H9 (cell line): ENCODE data around the gene CFAP69. TPM values are rescaled to one million over a fixed set of nuclear protein-coding genes. Genes with fewer than 3 reads are reported as not detected.

Source experiments
- DNase-seq: peaks from one replicate; pipeline ENCODE4 v3.0.0-alpha.2; 2017
- H2AFZ ChIP-seq: one replicate; pipeline ENCODE4 v1.6.1; 2013; ENCODE audit warnings: mild to moderate bottlenecking, low read length, control low read depth, moderate library complexity
- H2AK5ac ChIP-seq: 2 replicates; pipeline ENCODE4 v1.6.1; 2013; ENCODE audit warnings: low read length, control low read depth, mixed read lengths; ENCODE audit not compliant: insufficient read length
- H2BK120ac ChIP-seq: one replicate; pipeline ENCODE4 v1.6.1; 2013; ENCODE audit warnings: low read depth, mild to moderate bottlenecking, low read length, control low read depth, inconsistent platforms; ENCODE audit not compliant: poor library complexity, severe bottlenecking
- H2BK12ac ChIP-seq: 2 replicates; pipeline ENCODE4 v1.6.1; 2013; ENCODE audit warnings: low read length, control low read depth, mixed read lengths, low read depth; ENCODE audit not compliant: insufficient read length
- H2BK15ac ChIP-seq: 2 replicates; pipeline ENCODE4 v1.6.1; 2013; ENCODE audit warnings: low read depth, low read length, control low read depth
- H2BK20ac ChIP-seq: one replicate; pipeline ENCODE4 v1.6.1; 2013; ENCODE audit warnings: low read depth, mild to moderate bottlenecking, low read length, control low read depth, inconsistent platforms; ENCODE audit not compliant: poor library complexity, severe bottlenecking
- H2BK5ac ChIP-seq: 2 replicates; pipeline ENCODE4 v1.6.1; 2013; ENCODE audit warnings: low read length, control low read depth, mixed read lengths; ENCODE audit not compliant: insufficient read length
- H3K14ac ChIP-seq: 2 replicates; pipeline ENCODE4 v1.6.1; 2013; ENCODE audit warnings: low read length, control low read depth; ENCODE audit not compliant: insufficient read depth
- H3K18ac ChIP-seq: 2 replicates; pipeline ENCODE4 v1.6.1; 2013; ENCODE audit warnings: low read depth, mild to moderate bottlenecking, mixed read lengths, low read length, control low read depth; ENCODE audit not compliant: insufficient read length
- H3K23ac ChIP-seq: 2 replicates; pipeline ENCODE4 v1.6.1; 2013; ENCODE audit warnings: low read length, control low read depth, mixed read lengths, low read depth; ENCODE audit not compliant: insufficient read length
- H3K23me2 ChIP-seq: 2 replicates; pipeline ENCODE4 v1.6.1; 2013; ENCODE audit warnings: low read depth, mild to moderate bottlenecking, mixed read lengths, low read length, control low read depth; ENCODE audit not compliant: insufficient read length, poor library complexity, severe bottlenecking
- H3K27ac ChIP-seq: 2 replicates; pipeline ENCODE4 v1.5.1; 2013; ENCODE audit warnings: low read length, control low read depth, mixed read lengths, low read depth; ENCODE audit not compliant: insufficient read length
- H3K27me3 ChIP-seq: 2 replicates; pipeline ENCODE4 v1.6.1; 2013; ENCODE audit warnings: low read length, control low read depth, inconsistent platforms; ENCODE audit not compliant: insufficient read depth
- H3K4ac ChIP-seq: 2 replicates; pipeline ENCODE4 v1.6.1; 2013; ENCODE audit warnings: low read depth, mild to moderate bottlenecking, control low read depth, inconsistent platforms, low read length, moderate library complexity
- H3K4me1 ChIP-seq: 2 replicates; pipeline ENCODE4 v1.6.1; 2013; ENCODE audit warnings: low read length, control low read depth, inconsistent platforms; ENCODE audit not compliant: insufficient read depth
- H3K4me2 ChIP-seq: 2 replicates; pipeline ENCODE4 v1.6.1; 2013; ENCODE audit warnings: low read length, control low read depth, mixed read lengths; ENCODE audit not compliant: insufficient read length, insufficient read depth
- H3K56ac ChIP-seq: 2 replicates; pipeline ENCODE4 v1.6.1; 2013; ENCODE audit warnings: low read depth, mild to moderate bottlenecking, mixed read lengths, low read length, control low read depth; ENCODE audit not compliant: insufficient read length
- H3K79me1 ChIP-seq: 2 replicates; pipeline ENCODE4 v1.6.1; 2013; ENCODE audit warnings: low read depth, mild to moderate bottlenecking, moderate library complexity, low read length, control low read depth, inconsistent platforms; ENCODE audit not compliant: insufficient read depth, poor library complexity, severe bottlenecking
- H3K79me2 ChIP-seq: 2 replicates; pipeline ENCODE4 v1.6.1; 2013; ENCODE audit warnings: low read length, control low read depth, inconsistent platforms; ENCODE audit not compliant: insufficient read depth
- H3K9ac ChIP-seq: 2 replicates; pipeline ENCODE4 v1.6.1; 2013; ENCODE audit warnings: low read length, control low read depth, mixed read lengths; ENCODE audit not compliant: insufficient read length; ENCODE audit errors: extremely low read depth
- H3K9me3 ChIP-seq: one replicate; pipeline ENCODE4 v1.6.1; 2013; ENCODE audit warnings: low read depth, low read length, inconsistent platforms; ENCODE audit not compliant: control insufficient read depth
- H3T11ph ChIP-seq: one replicate; pipeline ENCODE4 v1.6.1; 2013; ENCODE audit warnings: mild to moderate bottlenecking, low read length, control low read depth, inconsistent platforms
- H4K20me1 ChIP-seq: one replicate; pipeline ENCODE4 v1.6.1; 2013; ENCODE audit not compliant: control insufficient read depth, insufficient read length, insufficient read depth
- H4K5ac ChIP-seq: 2 replicates; pipeline ENCODE4 v1.6.1; 2013; ENCODE audit warnings: low read depth, mild to moderate bottlenecking, mixed read lengths, low read length, control low read depth; ENCODE audit not compliant: insufficient read length
- H4K8ac ChIP-seq: replicated peaks from 2 replicates; pipeline ENCODE4 v1.6.1; 2013; ENCODE audit warnings: low read length, control low read depth, mixed read lengths, low read depth; ENCODE audit not compliant: insufficient read length
- H4K91ac ChIP-seq: 2 replicates; pipeline ENCODE4 v1.6.1; 2013; ENCODE audit warnings: low read depth, mild to moderate bottlenecking, moderate library complexity, mixed read lengths, low read length, control low read depth; ENCODE audit not compliant: insufficient read length
- H3K27ac Mint-ChIP-seq, 3 experiments: 2 replicates in 2 of 3; 3 replicates in 1 of 3; pipeline ENCODE4 v1.8.0; 2020 to 2021; ENCODE audit warnings: mixed read lengths in 3 of 3, mild to moderate bottlenecking in 1 of 3, moderate library complexity in 1 of 3
- H3K27me3 Mint-ChIP-seq: 2 replicates; pipeline ENCODE4 v1.8.0; 2021; ENCODE audit warnings: low read depth, mild to moderate bottlenecking, moderate library complexity, mixed read lengths
- H3K36me3 Mint-ChIP-seq, 3 experiments: 2 replicates in 2 of 3; 3 replicates in 1 of 3; pipeline ENCODE4 v1.8.0; 2020 to 2021; ENCODE audit warnings: low read depth in 3 of 3, mixed read lengths in 3 of 3; ENCODE audit not compliant: insufficient read depth in 1 of 3
- H3K4me1 Mint-ChIP-seq, 2 experiments: 2 replicates each; pipeline ENCODE4 v1.8.0; 2020; ENCODE audit warnings: mixed read lengths in 2 of 2
- H3K4me3 Mint-ChIP-seq, 2 experiments: 2 replicates in 1 of 2; 3 replicates in 1 of 2; pipeline ENCODE4 v1.8.0; 2020 to 2021; ENCODE audit warnings: mild to moderate bottlenecking in 2 of 2, mixed read lengths in 2 of 2, moderate library complexity in 1 of 2
- H3K9me3 Mint-ChIP-seq, 2 experiments: 2 replicates in 1 of 2; 3 replicates in 1 of 2; pipeline ENCODE4 v1.8.0; 2020; ENCODE audit warnings: mild to moderate bottlenecking in 2 of 2, mixed read lengths in 2 of 2, moderate library complexity in 1 of 2
- CTCF ChIP-seq: fragments of 200-600 bp; sonication (generic); conservative IDR thresholded peaks from 3 replicates; pipeline ENCODE4 v1.8.0; 2021; ENCODE audit warnings: antibody characterized with exemption, mild to moderate bottlenecking
- WGBS: extraction: QIAGEN DNeasy Blood & Tissue Kit; methylation state at CpG from one replicate; pipeline ENCODE4 v1.1.7; 2013; ENCODE audit warnings: missing lambda C conversion rate, low lambda C conversion rate, mixed read lengths; ENCODE audit not compliant: insufficient read length; ENCODE audit errors: extremely low coverage; 5-methylcytosine and 5-hydroxymethylcytosine counted together
- total RNA-seq: library from RNA; stranded (reverse); gene quantifications from 2 replicates; pipeline ENCODE4 v1.2.1, GENCODE V29; 2021

Gene CFAP69
- total RNA-seq, 1 experiment from 2014 or later: 2.9 TPM

- Histone ChIP-seq H2BK20ac (no peak overlapping the region), H3K4ac (no peak overlapping the region), H3K79me2 (peaks cover 11% of the 10 kb centered on the region; the same call in 1 of the 2 replicates), H2BK12ac (no peak overlapping the region), H4K20me1 (no peaks in the 10 kb centered on the region), H4K8ac (no peak overlapping the region), H4K91ac (no peak overlapping the region), H3K27me3 (no peaks in the 10 kb centered on the region), H3T11ph (no peak overlapping the region), H4K5ac (no peak overlapping the region), H3K9me3 (no peaks in the 10 kb centered on the region), H2BK120ac (no peak overlapping the region), H3K23me2 (peaks cover 8% of the 10 kb centered on the region), H2AFZ (no peak overlapping the region), H3K56ac (no peak overlapping the region), H3K23ac (no peak overlapping the region), H3K4me2 (no peak overlapping the region), H3K27ac (no peak overlapping the region), H2BK5ac (no peak overlapping the region), H3K18ac (no peak overlapping the region), H3K4me1 (peaks cover 8% of the 10 kb centered on the region), H3K14ac (no peak overlapping the region), H2BK15ac (no peak overlapping the region), H3K79me1 (no peaks in the 10 kb centered on the region), H3K9ac (no peak overlapping the region), H2AK5ac (no peak overlapping the region)
- H3K27me3 Mint-ChIP-seq: no peaks in the 10 kb centered on the region
- H3K36me3 Mint-ChIP-seq: peaks cover 5 to 11% (median 10%) of the 10 kb centered on the region in 3 experiments; a peak in 5 of 7 replicates
- DNase-seq: no peak
- peaks cover 8 to 23% of the 10 kb centered on the region in 2 experiments for H3K4me1 Mint-ChIP-seq
- H3K4me3 Mint-ChIP-seq: no peak overlapping the region
- no CpG with 5 or more reads among the region's 6 CpGs for WGBS
- H3K27ac Mint-ChIP-seq: peak overlapping the region in 1 of 3 experiments; percentile 66; a peak in 1 of 7 replicates
- no peak for TF ChIP-seq CTCF
- H3K9me3 Mint-ChIP-seq: no peaks in the 10 kb centered on the region; a peak in 1 of 5 replicates
Measured at GRCh38 chr7:90216080-90216674, 28.8 kb upstream of the CFAP69 start.
